Neuron (in vitro differentiated cells): ENCODE results near the gene EMC7.

Experiments
- H2AFZ ChIP-seq: one replicate; pipeline ENCODE4 v1.6.1; 2013; ENCODE audit warnings: low read depth, mild to moderate bottlenecking, inconsistent platforms, low read length, moderate library complexity
- H3K27me3 ChIP-seq: one replicate; pipeline ENCODE4 v1.6.1; 2013; ENCODE audit warnings: low read length; ENCODE audit not compliant: insufficient read depth
- H3K36me3 ChIP-seq: one replicate; pipeline ENCODE4 v1.6.1; 2013; ENCODE audit warnings: low read length; ENCODE audit not compliant: insufficient read depth
- H3K4me1 ChIP-seq: one replicate; pipeline ENCODE4 v1.6.1; 2013; ENCODE audit warnings: low read length; ENCODE audit not compliant: insufficient read depth
- H3K4me3 ChIP-seq: 2 replicates; pipeline ENCODE4 v1.5.1; 2013; ENCODE audit warnings: mild to moderate bottlenecking, low read length, moderate library complexity
- H3K9me3 ChIP-seq: one replicate; pipeline ENCODE4 v1.6.1; 2013; ENCODE audit warnings: low read length

Gene EMC7

GRCh38 chr15:34046471-34047145 lies 55.1 kb downstream of the EMC7 start:
- Histone ChIP-seq H3K4me3 (no peak overlapping the region), H3K36me3 (no peaks in the 10 kb centered on the region), H3K9me3 (peaks cover 3% of the 10 kb centered on the region), H3K4me1 (no peaks in the 10 kb centered on the region), H2AFZ (no peak overlapping the region), H3K27me3 (no peaks in the 10 kb centered on the region)

- no peaks in the 10 kb centered on the region for H3K36me3 ChIP-seq
- no peaks in the 10 kb centered on the region for H3K27me3 ChIP-seq
- no peak overlapping the region for H3K4me3 ChIP-seq
- peaks cover 7% of the 10 kb centered on the region for H3K4me1 ChIP-seq
- no peak overlapping the region for H2AFZ ChIP-seq
- H3K9me3 ChIP-seq = peaks cover 2% of the 10 kb centered on the region
These were observed 57.8 kb downstream of the EMC7 start for GRCh38 chr15:34043813-34044212.

GRCh38 chr15:34043391-34043790 lies 58.3 kb downstream of the EMC7 start:
- Histone ChIP-seq H3K27me3 (no peaks in the 10 kb centered on the region), H3K36me3 (no peaks in the 10 kb centered on the region), H3K4me3 (no peak overlapping the region), H2AFZ (no peak overlapping the region), H3K9me3 (no peaks in the 10 kb centered on the region), H3K4me1 (peaks cover 7% of the 10 kb centered on the region)

- no peaks in the 10 kb centered on the region for H3K9me3 ChIP-seq
- H3K36me3 ChIP-seq = no peaks in the 10 kb centered on the region
- H3K27me3 ChIP-seq = no peaks in the 10 kb centered on the region
- H3K4me3 ChIP-seq = peak overlapping the region; percentile 85
- H2AFZ ChIP-seq = no peak overlapping the region
- peaks cover 10% of the 10 kb centered on the region for H3K4me1 ChIP-seq
These were observed 61.9 kb downstream of the EMC7 start for GRCh38 chr15:34039790-34040113.

GRCh38 chr15:34038871-34039789 lies 62.5 kb downstream of the EMC7 start, which contains the start of gene AVEN:
TSS of gene AVEN (minus strand) at chr15:34039204. CDS start at chr15:34039046, 158 bp downstream.
- Histone ChIP-seq H2AFZ (peak within 1 kb of the TSS; percentile 92), H3K36me3 (no peaks in the 10 kb centered on the region), H3K9me3 (no peaks in the 10 kb centered on the region), H3K4me3 (peak within 1 kb of the TSS; percentile 85), H3K27me3 (no peaks in the 10 kb centered on the region), H3K4me1 (peaks cover 10% of the 10 kb centered on the region)

- H3K9me3 ChIP-seq = no peaks in the 10 kb centered on the region
- peaks cover 10% of the 10 kb centered on the region for H3K4me1 ChIP-seq
- peak overlapping the region; percentile 85 for H3K4me3 ChIP-seq
- H3K36me3 ChIP-seq = no peaks in the 10 kb centered on the region
- peak overlapping the region; percentile 83 for H2AFZ ChIP-seq
- H3K27me3 ChIP-seq = no peaks in the 10 kb centered on the region
These were observed 63.4 kb downstream of the EMC7 start for GRCh38 chr15:34038023-34038870.
